Activated CD4-positive, alpha-beta memory T cell treated with anti-CD3 and anti-CD28 coated beads, Interleukin-2, amount 10 ng/mL, durations not matched to agents 7 days and 5 days (primary cell): Measurements from ENCODE around the gene PNPO. TPM values are rescaled to one million over a fixed set of nuclear protein-coding genes. Genes with fewer than 3 reads are reported as not detected.
A peak's percentile ranks its signal among the peaks of the same experiment; 100 is the strongest.

Experiments used
- CTCF ChIA-PET: fragments of 350-600 bp; sonication (Branson Sonifier 250); formaldehyde crosslinking; loops from one replicate; lab custom pipeline; 2021; ENCODE audit warnings: antibody characterized with exemption, inconsistent platforms; lab: Charles Lee
- POLR2A ChIA-PET: fragments of 350-600 bp; sonication (Branson Sonifier 250); formaldehyde crosslinking; loops from one replicate; lab custom pipeline; 2021; ENCODE audit warnings: antibody characterized with exemption; lab: Charles Lee
- DNase-seq: peaks from one replicate; pipeline ENCODE4 v3.0.0-alpha.2; 2020
- H3K27ac Mint-ChIP-seq: one replicate; pipeline ENCODE4 v1.8.0; 2021; ENCODE audit warnings: mild to moderate bottlenecking, mixed read lengths
- H3K27me3 Mint-ChIP-seq: one replicate; pipeline ENCODE4 v1.8.0; 2021; ENCODE audit warnings: mixed read lengths
- H3K36me3 Mint-ChIP-seq: one replicate; pipeline ENCODE4 v1.8.0; 2021; ENCODE audit warnings: low read depth, mixed read lengths
- H3K4me1 Mint-ChIP-seq: one replicate; pipeline ENCODE4 v1.8.0; 2021; ENCODE audit warnings: mixed read lengths
- H3K4me3 Mint-ChIP-seq: one replicate; pipeline ENCODE4 v1.8.0; 2021; ENCODE audit warnings: mild to moderate bottlenecking, mixed read lengths
- H3K9me3 Mint-ChIP-seq: one replicate; pipeline ENCODE4 v1.8.0; 2021; ENCODE audit warnings: mixed read lengths
- total RNA-seq, 2 experiments: library from RNA; stranded (reverse); gene quantifications; one replicate each; pipeline ENCODE4 v1.2.3, GENCODE V29; 2021

Gene PNPO
- total RNA-seq, 2 experiments from 2014 or later, result 24.6 to 25.1 TPM

- no peak for DNase-seq
- Mint-ChIP-seq H3K27me3 (no peaks in the 10 kb centered on the region), H3K4me3 (peak overlapping the region; percentile 91), H3K9me3 (no peaks in the 10 kb centered on the region), H3K36me3 (peaks cover 10% of the 10 kb centered on the region), H3K4me1 (peaks cover 28% of the 10 kb centered on the region), H3K27ac (peak overlapping the region; percentile 64)
- ChIA-PET CTCF (interaction anchor here (0.7 to 7.9 kb wide), 39 partner anchors 8 to 366 kb away, joined by 3 to 229 read pairs (median 6); partner anchors contain the start of genes LRRC46, MRPL10, NFE2L1 and PNPO), POLR2A (interaction anchor here (0.6 to 5.5 kb wide), 19 partner anchors 9 to 141 kb away, joined by 3 to 26 read pairs (median 6); partner anchors contain the start of genes LRRC46, MRPL10, NFE2L1 and PNPO)
Observed at GRCh38 chr17:47969930-47970724, 28.8 kb downstream of the PNPO start.

GRCh38 chr17:47970725-47971499 is 29.5 kb downstream of the PNPO start, which contains the start of gene CDK5RAP3:
TSS of gene CDK5RAP3 (plus strand) at chr17:47971113. CDS start at chr17:47971147, 34 bp downstream.
- ChIA-PET CTCF (interaction anchor here (0.5 to 7.9 kb wide), 51 partner anchors 9 to 866 kb away, joined by 3 to 229 read pairs (median 4); partner anchors contain the start of genes HOXB9, LRRC46, MRPL10 and NFE2L1), POLR2A (interaction anchor here (0.7 to 5.5 kb wide), 23 partner anchors 10 to 140 kb away, joined by 3 to 26 read pairs (median 6); partner anchors contain the start of genes LRRC46, MRPL10, NFE2L1 and PNPO)
- H3K4me1 Mint-ChIP-seq, result peaks cover 28% of the 10 kb centered on the region
- H3K27me3 Mint-ChIP-seq, result no peaks in the 10 kb centered on the region
- H3K9me3 Mint-ChIP-seq, result no peaks in the 10 kb centered on the region
- peaks cover 16% of the 10 kb centered on the region for H3K36me3 Mint-ChIP-seq
- peak within 1 kb of the TSS; percentile 64 for H3K27ac Mint-ChIP-seq
- H3K4me3 Mint-ChIP-seq, result peak within 1 kb of the TSS; percentile 91
- DNase-seq, result peak; percentile 100

- ChIA-PET POLR2A (interaction anchor here (5.5 kb wide), 1 partner anchor 39 kb away, joined by 22 read pairs; no protein-coding TSS in a partner anchor), CTCF (interaction anchor here (1.0 to 7.9 kb wide), 3 partner anchors 27 to 52 kb away, joined by 3 to 229 read pairs (median 3); partner anchors contain the start of gene PNPO)
- no peak for DNase-seq
- Mint-ChIP-seq H3K27ac (no peak overlapping the region), H3K4me1 (peaks cover 28% of the 10 kb centered on the region), H3K4me3 (no peak overlapping the region), H3K9me3 (no peaks in the 10 kb centered on the region), H3K27me3 (no peaks in the 10 kb centered on the region), H3K36me3 (peaks cover 31% of the 10 kb centered on the region)
Observed at GRCh38 chr17:47973541-47973940, 32.2 kb downstream of the PNPO start.

- ChIA-PET POLR2A (no interaction called here), CTCF (interaction anchor here (1.5 to 7.1 kb wide), 2 partner anchors 28 to 41 kb away, joined by 4 to 185 read pairs; no protein-coding TSS in a partner anchor)
- no peak overlapping the region for H3K27ac Mint-ChIP-seq
- peaks cover 20% of the 10 kb centered on the region for H3K4me1 Mint-ChIP-seq
- H3K36me3 Mint-ChIP-seq, result peaks cover 46% of the 10 kb centered on the region
- no peak for DNase-seq
- H3K27me3 Mint-ChIP-seq, result no peaks in the 10 kb centered on the region
- no peak overlapping the region for H3K4me3 Mint-ChIP-seq
- H3K9me3 Mint-ChIP-seq, result no peaks in the 10 kb centered on the region
Observed at GRCh38 chr17:47975189-47975822, 33.9 kb downstream of the PNPO start.

- peak overlapping the region; percentile 6 for H3K27ac Mint-ChIP-seq
- H3K36me3 Mint-ChIP-seq, result peaks cover 51% of the 10 kb centered on the region
- H3K27me3 Mint-ChIP-seq, result no peaks in the 10 kb centered on the region
- no peak for DNase-seq
- CTCF ChIA-PET, result interaction anchor here (1.0 to 7.1 kb wide), 4 partner anchors 9 to 40 kb away, joined by 3 to 185 read pairs (median 6); no protein-coding TSS in a partner anchor
- peaks cover 20% of the 10 kb centered on the region for H3K4me1 Mint-ChIP-seq
- H3K9me3 Mint-ChIP-seq, result no peaks in the 10 kb centered on the region
- no peak overlapping the region for H3K4me3 Mint-ChIP-seq
- POLR2A ChIA-PET, result no interaction called here
Observed at GRCh38 chr17:47975823-47976205, 34.4 kb downstream of the PNPO start.

- DNase-seq, result peak; percentile 61
- Mint-ChIP-seq H3K9me3 (no peaks in the 10 kb centered on the region), H3K27me3 (no peaks in the 10 kb centered on the region), H3K27ac (no peak overlapping the region), H3K4me1 (peaks cover 18% of the 10 kb centered on the region), H3K4me3 (no peak overlapping the region), H3K36me3 (peaks cover 68% of the 10 kb centered on the region)
- POLR2A ChIA-PET, result interaction anchor here (1.3 to 1.7 kb wide), 2 partner anchors 39 to 83 kb away, joined by 5 read pairs; no protein-coding TSS in a partner anchor
- CTCF ChIA-PET, result interaction anchor here (0.6 to 7.1 kb wide), 17 partner anchors 8 to 284 kb away, joined by 3 to 185 read pairs (median 4); partner anchors contain the start of gene CDK5RAP3
Observed at GRCh38 chr17:47978324-47978723, 37.0 kb downstream of the PNPO start.

GRCh38 chr17:47980541-47980940 is 39.2 kb downstream of the PNPO start:
- DNase-seq, result no peak
- ChIA-PET POLR2A (interaction anchor here (3.5 kb wide), 1 partner anchor 9 kb away, joined by 18 read pairs; the partner anchor contains the start of gene CDK5RAP3), CTCF (interaction anchor here (0.6 to 7.1 kb wide), 7 partner anchors 10 to 694 kb away, joined by 3 to 185 read pairs (median 4); partner anchors contain the start of gene CDK5RAP3)
- H3K27ac Mint-ChIP-seq, result no peak overlapping the region
- H3K9me3 Mint-ChIP-seq, result no peaks in the 10 kb centered on the region
- no peak overlapping the region for H3K4me3 Mint-ChIP-seq
- no peaks in the 10 kb centered on the region for H3K27me3 Mint-ChIP-seq
- H3K4me1 Mint-ChIP-seq, result peaks cover 18% of the 10 kb centered on the region
- peaks cover 70% of the 10 kb centered on the region for H3K36me3 Mint-ChIP-seq

GRCh38 chr17:47981462-47981861 is 40.1 kb downstream of the PNPO start:
- peaks cover 18% of the 10 kb centered on the region for H3K4me1 Mint-ChIP-seq
- peak; percentile 19 for DNase-seq
- ChIA-PET POLR2A (interaction anchor here (0.7 to 3.5 kb wide), 2 partner anchors 10 to 18 kb away, joined by 3 to 18 read pairs; partner anchors contain the start of gene CDK5RAP3), CTCF (interaction anchor here (0.6 to 7.1 kb wide), 8 partner anchors 11 to 139 kb away, joined by 3 to 185 read pairs (median 4); partner anchors contain the start of gene CDK5RAP3)
- H3K36me3 Mint-ChIP-seq, result peaks cover 66% of the 10 kb centered on the region
- no peaks in the 10 kb centered on the region for H3K27me3 Mint-ChIP-seq
- H3K4me3 Mint-ChIP-seq, result no peak overlapping the region
- no peaks in the 10 kb centered on the region for H3K9me3 Mint-ChIP-seq
- H3K27ac Mint-ChIP-seq, result no peak overlapping the region

GRCh38 chr17:47982091-47982617 is 40.8 kb downstream of the PNPO start:
- Mint-ChIP-seq H3K27me3 (no peaks in the 10 kb centered on the region), H3K4me3 (no peak overlapping the region), H3K36me3 (peaks cover 61% of the 10 kb centered on the region), H3K27ac (no peak overlapping the region), H3K9me3 (no peaks in the 10 kb centered on the region), H3K4me1 (peaks cover 18% of the 10 kb centered on the region)
- POLR2A ChIA-PET, result interaction anchor here (0.7 to 3.5 kb wide), 2 partner anchors 11 to 17 kb away, joined by 3 to 18 read pairs; partner anchors contain the start of gene CDK5RAP3
- no peak for DNase-seq
- CTCF ChIA-PET, result interaction anchor here (0.6 to 7.1 kb wide), 6 partner anchors 11 to 139 kb away, joined by 4 to 185 read pairs (median 6); partner anchors contain the start of gene CDK5RAP3

GRCh38 chr17:47982645-47983390 is 41.4 kb downstream of the PNPO start:
- ChIA-PET POLR2A (interaction anchor here (1.3 to 3.5 kb wide), 3 partner anchors 11 to 65 kb away, joined by 3 to 18 read pairs (median 4); partner anchors contain the start of genes CDK5RAP3 and NFE2L1), CTCF (interaction anchor here (1.1 to 5.3 kb wide), 4 partner anchors 12 to 34 kb away, joined by 3 to 33 read pairs (median 8); partner anchors contain the start of gene CDK5RAP3)
- peaks cover 56% of the 10 kb centered on the region for H3K36me3 Mint-ChIP-seq
- peaks cover 19% of the 10 kb centered on the region for H3K4me1 Mint-ChIP-seq
- no peak for DNase-seq
- H3K27me3 Mint-ChIP-seq, result no peaks in the 10 kb centered on the region
- no peak overlapping the region for H3K4me3 Mint-ChIP-seq
- no peak overlapping the region for H3K27ac Mint-ChIP-seq
- no peaks in the 10 kb centered on the region for H3K9me3 Mint-ChIP-seq
